T47D (cell line): ENCODE results near the gene MMAA.
"Not testable (repeated sequence)": the region's sequence is repeated elsewhere in the genome, so short reads cannot be mapped to it uniquely, and the experiment has no call there.

ENCODE experiments used
- DNase-seq, 2 experiments: peaks; one replicate each; pipeline versions ENCODE4 v3.0.0 to v3.0.0-alpha.2; 2011 to 2012; ENCODE audit warnings: low read depth in 1 of 2, low spot score in 1 of 2
- JUND ChIP-seq: IDR thresholded peaks from 2 replicates; pipeline ENCODE4 v1.6.1; 2012; ENCODE audit warnings: low read depth
- in situ Hi-C: cut with HindIII; loops from 2 replicates; pipeline ENCODE4 v1.10.0; 2016; ENCODE audit warnings: low sequenced_read_pairs, low pct_unique_long_range_greater_than_20kb

The MMAA gene

DNA sequence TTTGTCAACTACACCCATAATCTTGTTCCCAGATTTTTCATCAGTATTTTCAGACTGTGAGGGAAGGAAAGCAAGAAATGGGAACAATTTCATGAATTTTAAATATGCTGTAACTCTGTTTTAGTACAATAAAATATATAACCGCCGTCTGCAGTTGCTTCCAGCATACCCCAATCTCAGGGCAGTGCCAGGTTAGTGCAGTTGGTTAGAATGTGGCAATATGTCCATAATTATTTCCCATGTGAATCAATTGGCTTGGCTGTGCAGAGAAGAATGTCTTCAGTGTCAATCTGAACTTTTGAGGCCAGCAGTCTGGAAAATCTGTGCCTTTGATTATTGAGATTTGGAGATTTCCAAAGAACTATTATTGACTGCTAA lies 5.0 kb upstream of the MMAA start:
- no peak for DNase-seq
- TF ChIP-seq JUND, result no peak
- in situ Hi-C loops, result no loop called here

DNA sequence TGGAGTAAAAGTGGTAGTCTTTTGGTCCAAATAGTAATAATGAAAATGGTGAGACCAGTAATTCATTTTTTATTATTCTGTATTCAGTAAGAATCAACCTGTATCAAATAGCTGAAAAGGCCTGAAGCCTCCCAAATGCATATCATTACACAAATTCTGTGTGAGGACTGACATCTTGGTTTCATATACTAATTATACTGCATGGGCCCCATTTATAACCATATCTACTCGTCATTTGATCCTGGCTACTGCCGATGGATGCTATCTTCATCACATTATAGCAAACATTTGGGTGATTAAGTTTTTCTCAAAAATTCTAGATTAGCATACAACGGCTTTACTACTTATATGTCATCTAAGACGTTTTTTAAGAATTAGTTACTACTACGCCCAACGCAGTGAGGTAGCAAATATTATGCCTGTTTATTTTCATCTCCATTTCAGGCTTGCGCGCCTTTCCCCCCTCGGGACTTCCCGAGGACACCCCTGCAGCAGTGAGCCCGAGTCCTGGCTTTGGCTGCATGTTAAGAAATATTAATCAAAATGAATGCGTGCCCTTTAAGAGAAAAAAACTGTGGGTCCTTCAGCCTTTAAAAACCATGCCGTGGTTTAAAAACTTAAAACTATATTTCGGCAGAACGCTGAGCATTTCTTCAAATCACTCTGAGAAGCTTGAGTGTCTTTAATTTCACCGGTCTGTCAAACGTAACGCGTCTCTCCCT lies 814 bp upstream of the MMAA start:
- peak in 1 of 2 experiments; percentile 15 for DNase-seq

DNA sequence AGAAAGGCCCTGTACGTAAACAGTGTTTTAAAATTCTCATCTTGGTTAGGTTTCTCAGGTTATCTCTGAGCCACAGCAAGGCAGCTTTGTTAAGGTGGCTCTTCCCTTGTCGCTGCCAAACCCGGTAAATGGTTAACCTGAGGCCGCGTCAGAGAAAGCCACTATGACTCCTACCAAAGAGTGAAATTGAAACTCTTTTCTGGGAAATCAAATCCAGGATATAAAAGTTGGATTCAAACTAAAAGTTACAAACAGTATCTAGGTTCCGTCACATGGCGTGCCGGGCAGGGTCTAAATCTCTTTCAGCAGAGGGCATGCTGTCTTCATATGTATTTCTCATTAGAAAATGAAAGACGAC lies 433 bp downstream of the MMAA start:
- TF ChIP-seq JUND, result no peak
- in situ Hi-C loops, result no loop called here
- DNase-seq, result no peak

More for the DNA sequence above, 814 bp upstream of the MMAA start:
- no peak for TF ChIP-seq JUND
- in situ Hi-C loops, result no loop called here

DNA sequence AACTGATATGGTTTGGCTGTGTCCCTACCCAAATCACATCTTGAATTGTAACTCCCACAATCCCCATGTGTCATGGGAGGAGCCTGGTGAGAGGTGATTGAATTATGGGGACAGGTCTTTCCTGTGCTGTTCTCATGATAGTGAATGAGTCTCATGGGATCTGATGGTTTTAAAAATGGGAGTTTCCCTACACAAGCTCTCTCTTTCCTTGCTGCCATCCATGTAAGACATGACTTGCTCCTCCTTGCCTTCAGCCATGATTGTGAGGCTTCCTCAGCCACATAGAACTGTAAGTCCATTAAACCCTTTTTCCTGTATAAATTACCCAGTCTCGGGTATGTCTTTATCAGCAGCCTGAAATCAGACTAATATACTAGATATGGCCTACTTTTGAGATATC lies 2.9 kb downstream of the MMAA start:
- DNase-seq, in situ Hi-C loops: not testable (repeated sequence)

DNA sequence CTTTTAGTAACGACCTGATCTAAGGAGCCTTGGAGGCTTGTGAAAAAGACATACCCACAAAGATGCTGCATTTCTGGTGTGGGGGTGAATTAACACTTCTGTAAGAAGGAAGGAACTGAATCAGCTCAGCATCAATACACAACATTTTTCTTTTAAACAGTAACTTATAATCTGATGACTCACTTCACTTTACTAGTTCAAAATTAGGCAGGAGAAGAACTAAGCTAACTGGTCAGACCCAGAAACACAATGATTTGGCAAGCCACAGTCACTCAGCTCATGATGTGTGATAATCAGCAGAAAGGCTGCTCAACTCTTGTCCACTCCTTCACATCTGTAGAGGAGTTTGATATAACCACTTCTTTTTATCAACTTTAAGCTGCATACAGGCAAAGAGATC lies 4.6 kb downstream of the MMAA start:
- TF ChIP-seq JUND, result no peak
- DNase-seq, result no peak
- in situ Hi-C loops, result no loop called here

DNA sequence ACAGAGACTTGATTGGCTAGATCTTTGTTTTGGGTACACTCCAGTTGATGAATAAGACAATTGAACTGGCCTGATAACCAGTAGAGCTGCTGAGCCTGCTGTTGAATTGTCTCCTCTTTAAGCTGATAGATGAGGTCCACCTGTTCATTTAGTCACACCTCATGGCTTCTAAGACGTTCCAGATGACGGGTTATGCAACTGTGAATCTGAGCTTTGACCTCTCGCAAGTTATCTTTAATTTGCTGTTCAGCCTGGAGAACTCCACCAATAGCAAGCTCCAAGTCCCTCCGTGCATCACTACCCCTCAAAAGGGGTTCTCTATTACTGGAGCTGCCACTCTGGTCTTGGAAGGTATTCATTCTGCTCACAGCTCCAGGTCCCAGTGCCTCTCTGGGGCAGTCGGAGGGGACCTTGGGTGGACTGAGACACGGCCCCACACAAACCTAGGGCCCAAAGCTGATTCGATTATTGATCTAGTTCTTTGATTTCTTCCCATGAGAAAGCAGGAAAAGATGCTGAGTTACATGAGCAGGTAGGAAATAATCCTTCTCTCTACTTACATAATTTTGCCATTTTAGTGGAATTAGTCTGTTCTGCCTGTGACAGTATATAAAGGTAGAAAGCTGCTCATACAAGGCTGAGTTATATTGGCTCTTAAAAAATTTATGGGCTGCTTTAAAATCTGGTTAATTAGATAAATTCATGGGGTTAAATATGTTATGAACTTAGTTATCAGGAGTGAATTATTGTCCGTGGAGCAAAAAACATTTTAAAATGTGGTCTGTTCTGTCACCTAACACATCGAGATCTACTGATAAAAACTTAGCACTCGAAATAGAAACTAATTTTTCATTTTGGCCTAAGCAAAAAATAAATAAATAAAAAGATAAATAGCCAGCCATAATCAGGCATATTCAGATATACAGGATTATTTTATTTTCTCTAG lies 6.8 kb downstream of the MMAA start:
- TF ChIP-seq JUND, result no peak
- in situ Hi-C loops, result no loop called here

DNA sequence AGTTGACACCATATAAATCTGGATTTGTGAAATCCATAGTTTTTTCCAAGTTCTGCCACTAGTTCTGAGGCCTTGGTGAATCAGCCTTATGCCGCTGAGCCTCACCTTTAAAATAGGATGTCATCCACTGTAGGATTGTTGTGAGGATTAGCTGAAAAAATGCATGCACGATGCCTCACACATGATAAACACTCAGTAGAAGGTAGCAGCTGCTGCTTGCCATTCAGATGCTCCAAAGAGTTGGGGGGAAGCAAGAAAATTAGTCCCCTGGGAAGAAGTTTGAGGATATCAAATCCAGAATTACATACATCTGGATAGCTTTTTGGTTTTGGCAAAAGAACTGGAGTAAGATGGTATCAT lies 7.4 kb downstream of the MMAA start:
- TF ChIP-seq JUND, result no peak
- no peak for DNase-seq
- in situ Hi-C loops, result no loop called here

More for the DNA sequence above, 6.8 kb downstream of the MMAA start:
- DNase-seq, result no peak

DNA sequence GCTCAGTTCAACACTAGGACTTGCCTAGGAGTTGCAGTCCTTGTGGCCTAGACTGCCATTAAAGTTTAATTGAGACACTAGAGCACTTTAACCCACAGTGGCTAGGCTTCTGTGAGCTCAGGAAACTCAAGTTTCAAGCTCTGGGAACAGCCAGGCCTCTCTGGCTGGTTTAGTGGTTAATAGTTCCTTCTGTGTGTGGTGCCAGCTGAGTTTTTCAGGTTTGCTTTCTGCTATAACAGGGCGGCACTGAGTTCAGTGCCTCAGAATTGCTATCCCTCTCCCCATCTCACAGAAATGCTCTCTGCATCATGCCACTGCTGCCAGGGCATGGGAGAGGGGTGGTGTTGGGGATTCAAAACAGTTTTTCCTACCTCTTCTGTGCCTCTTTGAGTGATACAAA lies 15.9 kb downstream of the MMAA start:
- in situ Hi-C loops, result no loop called here
- no peak for DNase-seq
- no peak for TF ChIP-seq JUND

DNA sequence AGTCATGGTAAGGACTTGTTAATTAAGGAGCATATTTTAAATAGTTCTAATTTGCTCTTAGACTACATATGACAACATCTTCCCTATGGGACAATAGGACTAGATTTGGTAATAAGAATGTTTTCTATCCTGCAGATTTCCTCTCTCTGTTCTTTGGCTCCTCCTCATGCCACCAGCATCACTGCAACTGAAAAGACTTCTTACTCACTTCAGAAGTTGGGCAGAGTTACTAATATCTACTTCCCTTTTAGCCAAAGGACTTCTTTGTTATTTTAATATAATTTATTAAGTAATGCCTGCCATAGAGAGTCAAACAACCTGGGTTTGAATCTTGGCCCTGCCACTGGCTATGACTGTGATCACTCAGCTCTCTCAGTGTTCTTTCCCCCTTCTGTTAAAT lies 16.4 kb downstream of the MMAA start:
- no peak for TF ChIP-seq JUND
- in situ Hi-C loops, result no loop called here
- no peak for DNase-seq

DNA sequence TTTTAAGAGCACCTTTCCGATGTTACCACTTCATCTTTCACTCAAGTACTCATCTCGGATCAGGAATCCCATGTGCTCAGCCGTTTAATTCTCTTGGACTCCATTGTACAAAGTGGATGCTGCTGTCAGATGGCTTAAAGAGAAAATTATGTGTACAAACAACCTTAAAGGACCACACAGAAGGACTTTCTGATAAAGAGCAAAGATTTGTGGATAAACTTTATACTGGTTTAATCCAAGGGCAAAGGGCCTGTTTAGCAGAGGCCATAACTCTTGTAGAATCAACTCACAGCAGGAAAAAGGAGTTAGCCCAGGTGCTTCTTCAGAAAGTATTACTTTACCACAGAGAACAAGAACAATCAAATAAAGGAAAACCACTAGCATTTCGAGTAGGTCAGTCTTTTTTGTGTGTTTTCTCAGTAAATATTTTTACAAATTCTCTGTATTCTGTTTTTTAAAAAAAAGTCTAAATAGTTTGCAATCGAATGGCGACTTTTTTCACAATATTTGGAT lies 20.1 kb downstream of the MMAA start:
- no peak for TF ChIP-seq JUND
- in situ Hi-C loops, result no loop called here
- no peak for DNase-seq

DNA sequence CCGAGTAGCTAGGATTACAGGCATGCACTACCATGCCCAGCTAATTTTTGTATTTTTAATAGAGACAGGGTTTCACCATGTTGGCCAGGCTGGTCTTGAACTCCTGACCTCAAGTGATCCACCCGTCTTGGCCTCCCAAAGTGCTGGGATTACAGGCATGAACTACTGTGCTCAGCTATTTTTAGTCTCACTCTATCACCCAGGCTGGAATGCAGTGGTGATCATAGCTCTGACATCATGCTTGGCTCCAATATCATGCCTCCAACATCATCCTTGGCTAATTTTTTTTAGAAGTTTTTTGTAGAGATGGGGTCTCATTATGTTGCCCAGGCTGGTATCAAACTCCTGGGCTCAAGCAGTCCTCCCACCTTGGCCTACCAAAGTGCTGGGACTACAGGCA lies 21.1 kb downstream of the MMAA start:
- DNase-seq, in situ Hi-C loops: not testable (repeated sequence)

DNA sequence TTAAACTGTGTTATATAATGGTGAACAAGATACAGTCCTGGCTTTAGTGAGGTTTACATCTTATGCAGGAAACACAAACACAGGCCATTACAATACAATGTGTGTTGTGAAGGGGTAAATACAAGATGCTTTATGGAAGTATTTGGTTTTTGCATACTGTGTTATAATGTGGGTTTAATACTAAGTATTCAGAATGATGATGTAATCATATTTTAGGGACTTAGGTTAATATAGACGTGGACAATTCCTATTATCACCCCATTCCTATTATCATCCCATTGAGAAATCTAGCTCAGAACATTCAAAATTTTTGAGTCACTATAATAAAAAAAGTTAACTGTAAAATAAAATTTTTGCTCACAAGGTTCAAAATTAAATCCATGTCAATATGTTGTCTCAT lies 24.1 kb downstream of the MMAA start:
- in situ Hi-C loops, result no loop called here
- no peak for TF ChIP-seq JUND
- no peak for DNase-seq

DNA sequence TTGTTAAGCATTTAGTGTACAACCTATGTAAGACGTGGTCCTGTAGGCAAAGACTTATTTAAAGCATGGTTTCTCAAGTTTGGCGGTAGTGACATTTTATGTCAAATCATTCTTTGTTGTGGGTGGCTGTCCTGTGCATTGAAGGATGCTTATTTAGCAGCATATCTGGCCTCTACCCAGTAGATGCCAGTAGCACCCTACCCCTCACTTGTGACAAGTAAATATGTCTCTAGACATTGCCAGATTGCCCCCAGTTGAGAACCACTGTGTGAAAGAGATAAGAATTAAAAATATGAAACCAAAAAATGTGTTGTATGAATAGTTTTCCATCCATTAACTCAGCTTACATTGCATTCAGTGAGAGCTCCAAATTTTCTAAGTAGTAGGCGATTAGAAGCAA lies 25.5 kb downstream of the MMAA start:
- in situ Hi-C loops, result no loop called here
- peak in 1 of 2 experiments; percentile 21 for DNase-seq
- no peak for TF ChIP-seq JUND

DNA sequence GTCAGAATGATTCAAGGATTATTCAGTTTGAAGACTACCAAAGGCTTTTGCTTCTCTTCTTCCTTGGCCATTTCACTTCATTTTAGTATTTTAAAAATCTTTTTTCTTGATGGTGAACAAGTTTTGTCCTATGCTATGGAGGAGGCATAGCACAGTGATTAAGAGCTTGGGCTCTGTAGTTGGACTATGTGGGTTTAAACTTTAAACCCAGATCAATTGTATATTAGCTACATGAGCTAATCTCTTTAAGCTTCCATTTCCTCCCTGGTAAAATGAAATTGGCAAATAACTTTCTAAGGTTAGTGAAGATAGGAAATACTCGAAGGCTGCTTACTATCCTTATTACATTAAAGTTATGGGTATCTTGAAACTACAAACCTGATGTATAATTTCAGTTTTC lies 37.0 kb downstream of the MMAA start:
- no peak for DNase-seq
- TF ChIP-seq JUND, result no peak
- in situ Hi-C loops, result no loop called here
